ENCODE results near the gene NDST4.
"Not testable (repeated sequence)": the region's sequence is repeated elsewhere in the genome, so short reads cannot be mapped to it uniquely, and the experiment has no call there.

Gene NDST4

DNA sequence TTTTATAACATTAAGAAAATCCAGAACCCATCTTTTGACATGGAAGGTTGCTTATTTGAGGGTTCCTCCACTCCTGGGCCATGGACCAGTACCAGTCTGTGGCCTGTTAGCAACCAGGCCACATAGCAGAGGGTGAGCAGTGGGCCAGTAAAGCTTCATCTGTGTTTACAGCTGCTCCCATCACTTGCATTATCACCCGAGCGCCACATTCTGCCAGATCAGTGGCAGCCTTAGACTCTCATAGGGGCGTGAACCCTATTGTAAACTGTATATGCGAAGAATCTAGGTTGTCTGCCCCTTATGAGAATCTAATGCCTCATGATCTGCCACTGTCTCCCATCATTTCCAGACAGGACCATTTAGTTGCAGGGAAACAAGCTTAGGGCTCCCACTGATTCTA is 58.6 kb downstream of the NDST4 start:
- no peak for DNase-seq (ENCODE audit: low read depth in 2 of 2)

GRCh38 chr4:115053313-115053712 is 60.1 kb downstream of the NDST4 start:
- DNase-seq (ENCODE audit: low read depth in 2 of 2): no peak

GRCh38 chr4:115042496-115042895 is 70.9 kb downstream of the NDST4 start:
- no peak for DNase-seq (ENCODE audit: low read depth in 2 of 2)

- DNase-seq (ENCODE audit: low read depth in 2 of 2): no peak
These were observed 83.1 kb downstream of the NDST4 start for GRCh38 chr4:115030281-115030680.

GRCh38 chr4:115028682-115029410 is 84.6 kb downstream of the NDST4 start:
- no peak for DNase-seq (ENCODE audit: low read depth in 2 of 2)

DNA sequence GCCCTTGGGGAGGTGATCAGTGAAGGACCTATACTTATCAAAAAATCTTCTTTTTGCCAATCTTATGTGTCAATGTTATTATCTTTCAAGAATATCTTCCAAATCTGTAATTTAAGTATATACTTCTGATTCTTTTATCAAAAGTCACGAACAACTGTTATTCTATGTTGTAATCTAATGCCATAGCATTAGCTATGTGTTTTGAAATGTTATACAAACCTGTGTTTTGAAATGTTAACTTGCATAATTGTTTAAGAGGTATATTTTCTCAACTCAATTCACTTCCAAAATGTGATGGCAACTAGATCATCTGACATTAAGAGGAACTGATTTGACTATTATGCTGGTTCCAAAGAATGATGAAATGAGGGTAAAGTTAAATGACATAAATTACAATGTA is 113.5 kb downstream of the NDST4 start:
- DNase-seq (ENCODE audit: low read depth in 2 of 2): no peak

GRCh38 chr4:114998316-114998715 is 115.1 kb downstream of the NDST4 start:
- peak; percentile 15 to 29 for DNase-seq (ENCODE audit: low read depth in 2 of 2)

DNA sequence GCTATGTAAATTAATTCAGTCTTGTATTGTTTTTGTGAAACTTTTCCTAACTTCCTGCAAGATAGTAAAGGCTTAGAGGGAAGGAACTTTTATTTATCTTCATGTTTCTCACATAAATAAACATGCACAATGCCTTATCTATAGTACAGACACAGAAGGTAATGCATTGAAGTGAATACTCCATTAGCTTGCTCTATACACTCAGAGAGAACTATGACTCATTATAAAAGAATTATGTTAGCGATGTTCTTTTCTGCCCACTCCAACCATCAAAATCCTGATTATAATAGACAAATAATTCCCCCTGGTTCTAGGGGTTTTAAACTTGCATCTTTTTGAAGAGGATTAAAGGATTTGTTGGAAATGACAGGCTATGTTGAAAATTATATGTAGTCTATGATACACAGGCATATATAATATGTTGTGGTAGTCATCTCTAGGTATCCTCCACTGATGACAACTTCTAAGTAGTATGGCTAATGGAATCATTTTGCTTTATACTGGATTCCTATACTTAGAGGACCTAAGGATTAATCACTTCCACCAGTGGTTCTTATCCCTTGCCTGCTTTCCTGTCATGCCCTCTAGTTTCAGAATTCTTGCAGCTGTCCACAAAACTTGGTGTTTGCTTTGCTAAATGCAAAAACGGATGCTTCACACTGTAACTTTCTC is 115.7 kb downstream of the NDST4 start:
- DNase-seq (ENCODE audit: low read depth in 2 of 2): no peak

DNA sequence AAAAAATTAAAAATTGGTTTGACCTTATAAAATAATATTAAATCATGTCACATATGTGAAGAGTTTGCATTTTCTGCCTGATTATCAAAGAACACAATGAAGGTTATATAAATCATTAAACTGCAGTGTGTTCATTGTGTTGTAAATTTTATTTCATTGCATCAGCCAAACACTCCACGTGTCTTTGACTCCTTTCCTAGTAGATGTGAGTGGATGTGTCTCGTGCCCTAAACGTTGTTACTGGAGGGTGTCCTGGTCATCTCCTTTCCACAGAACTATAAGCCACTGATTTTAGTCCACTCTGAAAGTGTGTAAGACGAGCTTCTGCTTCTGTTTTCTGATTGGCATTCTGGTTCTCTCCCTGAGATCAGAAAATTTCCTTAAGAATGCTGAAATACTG is 127.3 kb downstream of the NDST4 start:
- DNase-seq (ENCODE audit: low read depth in 2 of 2): no peak

DNA sequence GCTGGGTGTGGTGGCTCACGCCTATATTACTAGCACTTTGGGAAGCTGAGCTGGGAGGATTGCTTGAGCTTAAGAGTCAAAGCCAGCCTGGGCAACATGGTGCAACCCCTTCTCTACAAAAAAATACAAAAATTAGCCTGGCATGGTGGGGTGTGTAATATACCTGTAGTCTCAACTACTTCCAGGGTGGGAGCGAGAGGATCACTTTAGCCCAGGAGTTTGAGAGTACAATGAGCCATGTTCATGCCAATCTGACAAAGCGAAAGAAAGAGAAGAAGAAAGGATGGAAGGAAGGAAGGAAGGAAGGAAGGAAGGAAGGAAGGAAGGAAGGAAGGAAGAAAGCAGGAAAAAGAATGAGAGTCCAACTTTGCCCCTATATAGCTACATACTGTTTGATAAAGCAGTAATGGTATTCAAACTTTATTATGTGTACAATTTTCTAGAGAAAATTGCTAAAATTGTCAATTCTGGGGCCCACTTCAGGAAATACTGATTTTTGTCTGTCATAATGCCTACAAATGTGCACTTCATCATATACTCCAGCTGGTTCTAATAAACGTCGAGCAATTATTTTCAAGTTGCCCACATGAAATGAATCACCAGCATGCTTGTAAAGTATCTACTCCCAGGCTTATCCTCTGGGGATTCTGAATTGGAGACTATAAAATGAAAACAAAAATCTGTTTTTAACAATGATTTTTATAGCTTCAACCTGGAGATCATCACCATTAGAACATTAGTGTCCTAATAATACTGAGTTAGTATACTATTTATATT is 132.3 kb downstream of the NDST4 start:
- DNase-seq (ENCODE audit: low read depth in 2 of 2): peak; percentile 76 to 77

DNA sequence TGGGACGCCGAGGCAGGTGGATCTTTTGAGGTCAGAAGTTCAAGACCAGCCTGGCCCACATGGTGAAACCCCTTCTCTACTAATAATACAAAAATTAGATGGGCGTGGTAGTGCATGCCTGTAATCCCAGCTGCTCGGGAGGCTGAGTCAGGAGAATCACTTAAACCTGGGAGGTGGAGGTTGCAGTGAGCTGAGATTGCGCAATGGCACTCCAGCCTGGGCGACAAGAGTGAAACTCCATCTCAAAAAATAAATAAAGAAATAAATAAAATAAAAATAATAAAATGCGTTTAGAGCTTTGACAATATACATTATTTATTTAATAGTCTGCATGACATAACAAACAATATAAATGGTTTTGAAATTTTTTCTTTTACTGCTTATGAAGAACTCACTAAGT is 133.0 kb downstream of the NDST4 start:
- not testable (repeated sequence) for DNase-seq (ENCODE audit: low read depth in 2 of 2)

GRCh38 chr4:114976901-114977300 is 136.5 kb downstream of the NDST4 start:
- DNase-seq (ENCODE audit: low read depth in 2 of 2): no peak

DNA sequence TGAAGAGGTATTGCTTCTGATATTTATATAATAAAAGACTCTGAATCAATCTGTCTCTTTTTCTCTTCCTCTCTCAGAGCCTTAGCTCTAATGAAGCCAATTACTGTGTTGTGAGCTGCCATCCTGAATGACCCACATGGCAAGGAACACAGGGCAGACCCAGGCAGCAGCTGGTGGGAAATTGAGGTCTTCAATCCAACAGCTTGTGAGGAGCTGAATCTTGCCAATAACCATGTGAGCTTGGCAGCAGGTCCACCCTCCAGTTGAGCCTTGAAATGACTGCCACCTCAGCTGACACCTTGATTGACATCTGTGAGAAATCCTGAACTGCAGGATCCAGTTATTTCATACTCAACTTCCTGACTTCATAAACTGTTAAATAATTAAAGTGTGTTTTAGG is 149.4 kb downstream of the NDST4 start:
- no peak for DNase-seq (ENCODE audit: low read depth in 2 of 2)

- DNase-seq (ENCODE audit: low read depth in 2 of 2): no peak
These were observed 167.8 kb downstream of the NDST4 start for GRCh38 chr4:114945616-114946015.

GRCh38 chr4:114941503-114941902 is 171.9 kb downstream of the NDST4 start:
- DNase-seq (ENCODE audit: low read depth in 2 of 2): no peak

- no peak for DNase-seq (ENCODE audit: low read depth in 2 of 2)
These were observed 185.5 kb downstream of the NDST4 start for GRCh38 chr4:114927881-114928280.

GRCh38 chr4:114926583-114926982 is 186.8 kb downstream of the NDST4 start:
- DNase-seq (ENCODE audit: low read depth in 2 of 2): no peak

DNA sequence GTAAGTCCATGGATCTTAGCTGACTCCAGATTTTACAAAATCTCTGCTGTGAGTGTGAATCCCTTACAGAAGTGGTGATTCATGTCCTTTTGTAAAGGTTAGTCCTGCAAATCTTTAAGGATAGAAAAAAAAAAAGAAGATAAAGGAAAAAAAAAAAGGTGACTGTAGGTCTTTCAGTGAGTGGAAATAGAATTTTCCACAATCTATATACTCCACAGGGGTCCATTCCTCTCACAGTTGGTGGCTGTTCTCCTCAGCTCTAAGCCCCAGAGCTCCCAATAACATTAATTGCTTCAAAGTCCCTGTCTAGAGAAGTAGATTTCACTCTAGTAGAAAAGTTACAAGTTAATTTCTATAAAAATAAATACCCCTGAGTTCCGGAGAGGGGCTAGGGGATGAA is 189.1 kb downstream of the NDST4 start:
- no peak for DNase-seq (ENCODE audit: low read depth in 2 of 2)

- no peak for DNase-seq (ENCODE audit: low read depth in 2 of 2)
These were observed 190.9 kb downstream of the NDST4 start for GRCh38 chr4:114922592-114922933.

GRCh38 chr4:114921790-114922591 is 191.4 kb downstream of the NDST4 start:
- no peak for DNase-seq (ENCODE audit: low read depth in 2 of 2)

- DNase-seq (ENCODE audit: low read depth in 2 of 2): no peak
These were observed 192.2 kb downstream of the NDST4 start for GRCh38 chr4:114921191-114921590.

GRCh38 chr4:114911111-114911510 is 202.3 kb downstream of the NDST4 start:
- DNase-seq (ENCODE audit: low read depth in 2 of 2): peak in 1 of 2 experiments; percentile 0

All from fibroblast of skin of left quadriceps (primary cell).